ENCODE data around the gene QKI. TPM values are rescaled to one million over a fixed set of nuclear protein-coding genes. Genes with fewer than 3 reads are reported as not detected.

QKI gene
- total RNA-seq, 1 experiment from 2014 or later = 50.8 TPM

GRCh38 chr6:163406366-163406765, 8.2 kb upstream of the QKI start:
- Histone ChIP-seq H4K20me1 (ENCODE audit: insufficient read depth) (no peaks in the 10 kb centered on the region), H3K36me3 (ENCODE audit: low read depth) (no peaks in the 10 kb centered on the region), H3K4me2 (no peak overlapping the region), H3K27me3 (ENCODE audit: insufficient read depth, low read depth) (no peaks in the 10 kb centered on the region), H3K79me2 (ENCODE audit: low read depth) (no peaks in the 10 kb centered on the region), H3F3A (ENCODE audit: insufficient read depth, low read depth) (no peaks in the 10 kb centered on the region), H3K4me1 (replicated peaks; ENCODE audit: insufficient read depth) (no peaks in the 10 kb centered on the region), H3K4me3 (no peak overlapping the region), H3K27ac (no peak overlapping the region), H3K9me3 (ENCODE audit: insufficient read depth, low read depth) (no peaks in the 10 kb centered on the region), H3K9me2 (ENCODE audit: insufficient read depth) (no peaks in the 10 kb centered on the region), H2AFZ (no peak overlapping the region)
- BruUV-seq (replicated peaks) = no TSS peak
- CTCF ChIA-PET = no interaction called here
- DNase-seq = no peak
- TF ChIP-seq CTCF (conservative IDR thresholded peaks at IDR 0.05) (no peak), EZH2 (IDR thresholded peaks at IDR 0.05; ENCODE audit: low read depth) (no peak)
- intact Hi-C loops (cut with micrococcal nuclease; ENCODE audit: unreplicated experiment) = no loop called here
- POLR2A ChIA-PET (ENCODE audit: unreplicated experiment) = no interaction called here

- H3K4me2 ChIP-seq = no peak overlapping the region
- H3K27ac ChIP-seq = no peak overlapping the region
- H3K9me3 ChIP-seq (ENCODE audit: insufficient read depth, low read depth) = no peaks in the 10 kb centered on the region
- no peak for TF ChIP-seq EZH2 (IDR thresholded peaks at IDR 0.05; ENCODE audit: low read depth)
- no TSS peak for BruUV-seq (replicated peaks)
- no peaks in the 10 kb centered on the region for H3K36me3 ChIP-seq (ENCODE audit: low read depth)
- DNase-seq = no peak
- peaks cover under 1% of the 10 kb centered on the region; the same call in 1 of the 2 replicates for H3K4me1 ChIP-seq (replicated peaks; ENCODE audit: insufficient read depth)
- H3K27me3 ChIP-seq (ENCODE audit: insufficient read depth, low read depth) = no peaks in the 10 kb centered on the region
- no peaks in the 10 kb centered on the region for H3K9me2 ChIP-seq (ENCODE audit: insufficient read depth)
- CTCF ChIA-PET = no interaction called here
- H3K4me3 ChIP-seq = no peak overlapping the region
- H3F3A ChIP-seq (ENCODE audit: insufficient read depth, low read depth) = no peaks in the 10 kb centered on the region
- no peak overlapping the region for H2AFZ ChIP-seq
- POLR2A ChIA-PET (ENCODE audit: unreplicated experiment) = no interaction called here
- H4K20me1 ChIP-seq (ENCODE audit: insufficient read depth) = no peaks in the 10 kb centered on the region
- H3K79me2 ChIP-seq (ENCODE audit: low read depth) = peaks cover 2% of the 10 kb centered on the region; the same call in 1 of the 2 replicates
- intact Hi-C loops (cut with micrococcal nuclease; ENCODE audit: unreplicated experiment) = no loop called here
These were observed 7.7 kb upstream of the QKI start for GRCh38 chr6:163406830-163407229.

- TF ChIP-seq CTCF (conservative IDR thresholded peaks at IDR 0.05) (no peak), EZH2 (IDR thresholded peaks at IDR 0.05; ENCODE audit: low read depth) (no peak)
- BruUV-seq (replicated peaks) = no TSS peak
- no peaks in the 10 kb centered on the region for H3F3A ChIP-seq (ENCODE audit: insufficient read depth, low read depth)
- ChIA-PET CTCF (no interaction called here), POLR2A (ENCODE audit: unreplicated experiment) (no interaction called here)
- H3K27ac ChIP-seq = no peak overlapping the region
- intact Hi-C loops (cut with micrococcal nuclease; ENCODE audit: unreplicated experiment) = no loop called here
- no peak overlapping the region for H2AFZ ChIP-seq
- no peaks in the 10 kb centered on the region for H3K9me3 ChIP-seq (ENCODE audit: insufficient read depth, low read depth)
- no peak overlapping the region for H3K4me2 ChIP-seq
- no peak overlapping the region for H3K4me3 ChIP-seq
- peaks cover 10% of the 10 kb centered on the region; the same call in 1 of the 2 replicates for H3K4me1 ChIP-seq (replicated peaks; ENCODE audit: insufficient read depth)
- H4K20me1 ChIP-seq (ENCODE audit: insufficient read depth) = no peaks in the 10 kb centered on the region
- no peaks in the 10 kb centered on the region for H3K36me3 ChIP-seq (ENCODE audit: low read depth)
- no peaks in the 10 kb centered on the region for H3K27me3 ChIP-seq (ENCODE audit: insufficient read depth, low read depth)
- no peaks in the 10 kb centered on the region for H3K9me2 ChIP-seq (ENCODE audit: insufficient read depth)
- DNase-seq = no peak
- peaks cover 18% of the 10 kb centered on the region; the same call in 1 of the 2 replicates for H3K79me2 ChIP-seq (ENCODE audit: low read depth)
These were observed 6.0 kb upstream of the QKI start for GRCh38 chr6:163408352-163408991.

GRCh38 chr6:163409712-163410111, 4.8 kb upstream of the QKI start:
- Histone ChIP-seq H3F3A (ENCODE audit: insufficient read depth, low read depth) (no peaks in the 10 kb centered on the region), H2AFZ (no peak overlapping the region), H3K9me3 (ENCODE audit: insufficient read depth, low read depth) (no peaks in the 10 kb centered on the region), H3K9me2 (ENCODE audit: insufficient read depth) (no peaks in the 10 kb centered on the region), H3K27me3 (ENCODE audit: insufficient read depth, low read depth) (no peaks in the 10 kb centered on the region), H3K36me3 (ENCODE audit: low read depth) (no peaks in the 10 kb centered on the region), H4K20me1 (ENCODE audit: insufficient read depth) (no peaks in the 10 kb centered on the region), H3K4me2 (no peak overlapping the region), H3K4me1 (replicated peaks; ENCODE audit: insufficient read depth) (peaks cover 10% of the 10 kb centered on the region; the same call in 1 of the 2 replicates), H3K4me3 (no peak overlapping the region), H3K79me2 (ENCODE audit: low read depth) (peaks cover 18% of the 10 kb centered on the region; the same call in 1 of the 2 replicates), H3K27ac (no peak overlapping the region)
- DNase-seq = no peak
- intact Hi-C loops (cut with micrococcal nuclease; ENCODE audit: unreplicated experiment) = no loop called here
- CTCF ChIA-PET = no interaction called here
- POLR2A ChIA-PET (ENCODE audit: unreplicated experiment) = no interaction called here
- no TSS peak for BruUV-seq (replicated peaks)
- TF ChIP-seq CTCF (conservative IDR thresholded peaks at IDR 0.05) = no peak
- no peak for TF ChIP-seq EZH2 (IDR thresholded peaks at IDR 0.05; ENCODE audit: low read depth)

Measured in PC-9 (cell line).